HepG2 (cell line): Measurements from ENCODE around the gene TRA2B. TPM values are rescaled to one million over a fixed set of nuclear protein-coding genes. Genes with fewer than 3 reads are reported as not detected.

Experiments
- ATAC-seq: fragments of 200-7000 bp; cut with Tn5 transposase; 3 replicates; pipeline ENCODE4 v1.9.1; 2020; ENCODE audit warnings: mild to moderate bottlenecking, moderate library complexity
- BruUV-seq: library from RNA; stranded (reverse); fragments of 400-500 nt; replicated peaks from 2 replicates; lab custom pipeline; 2021; lab: Mats Ljungman, UMichigan
- CTCF ChIA-PET: fragments of 300-600 bp; formaldehyde crosslinking; extraction: SDS; loops from one replicate; lab custom pipeline; 2021; ENCODE audit warnings: low total read pairs, inconsistent platforms, low intra/inter-chr PET ratio; lab: Yijun Ruan, JAX
- POLR2A ChIA-PET: fragments of 350-600 bp; sonication (Branson Sonifier 250); formaldehyde crosslinking; loops from one replicate; lab custom pipeline; 2020; ENCODE audit warnings: antibody characterized with exemption, inconsistent platforms; lab: Yijun Ruan, JAX
- DNase-seq: peaks from one replicate; pipeline ENCODE4 v3.0.0-alpha.2; 2015; ENCODE audit warnings: low spot score
- FAIRE-seq: peaks from 3 replicates; lab custom pipeline; 2011; peaks lifted over from hg19 to GRCh38; lab: Jason Lieb, UNC
- H2AFZ ChIP-seq: one replicate; pipeline ENCODE4 v1.6.1; 2011; ENCODE audit warnings: low read length, inconsistent platforms
- H3K27ac ChIP-seq: fragments of 300-600 bp; 3 replicates; pipeline ENCODE4 v1.8.0; 2011; ENCODE audit warnings: mixed run types, mild to moderate bottlenecking, mixed read lengths, low read length, inconsistent platforms; ENCODE audit not compliant: insufficient read depth; ENCODE audit errors: extremely low read length
- H3K27me3 ChIP-seq, 2 experiments: fragments of 200-600 bp in 1 of 2; 2 replicates in 1 of 2; 3 replicates in 1 of 2; pipeline versions ENCODE4 v1.6.0 to v1.8.0; 2011; ENCODE audit warnings: low read length in 2 of 2, mild to moderate bottlenecking in 2 of 2, moderate library complexity in 2 of 2, inconsistent platforms in 1 of 2; ENCODE audit not compliant: insufficient read depth in 2 of 2, control insufficient read depth in 1 of 2
- H3K36me3 ChIP-seq, 2 experiments: fragments of 200-600 bp in 1 of 2; replicated peaks in 1 of 2; 2 replicates in 1 of 2; 3 replicates in 1 of 2; pipeline versions ENCODE4 v1.5.1 to v1.8.0; 2011; ENCODE audit warnings: low read length in 2 of 2, inconsistent platforms in 1 of 2; ENCODE audit not compliant: insufficient read depth in 2 of 2, control insufficient read depth in 1 of 2
- H3K4me1 ChIP-seq: 2 replicates; pipeline ENCODE4 v1.5.1; 2012; ENCODE audit warnings: low read length, inconsistent platforms; ENCODE audit not compliant: insufficient read depth
- H3K4me2 ChIP-seq: 2 replicates; pipeline ENCODE4 v1.6.0; 2011; ENCODE audit warnings: low read depth, low read length, inconsistent platforms
- H3K4me3 ChIP-seq, 3 experiments: fragments of 200-600 bp in 1 of 3; sonication (generic), shearing (Covaris generic) in 1 of 3; replicated peaks in 1 of 3; 2 replicates each; pipeline ENCODE4 v1.5.1; 2011 to 2016; ENCODE audit warnings: low read length in 3 of 3, inconsistent platforms in 2 of 3, low read depth in 2 of 3, mild to moderate bottlenecking in 2 of 3, control low read depth in 1 of 3, mixed read lengths in 1 of 3; ENCODE audit not compliant: insufficient read depth in 1 of 3
- H3K79me2 ChIP-seq: one replicate; pipeline ENCODE4 v1.6.1; 2011; ENCODE audit warnings: low read length, inconsistent platforms; ENCODE audit not compliant: insufficient read depth
- H3K9ac ChIP-seq: 2 replicates; pipeline ENCODE4 v1.6.0; 2011; ENCODE audit warnings: mild to moderate bottlenecking, low read depth, low read length, inconsistent platforms; ENCODE audit not compliant: insufficient read depth
- H3K9me3 ChIP-seq: 2 replicates; pipeline ENCODE4 v1.5.1; 2012; ENCODE audit warnings: mild to moderate bottlenecking, low read length
- H4K20me1 ChIP-seq: 2 replicates; pipeline ENCODE4 v1.6.0; 2011; ENCODE audit warnings: inconsistent platforms, mild to moderate bottlenecking, low read length, moderate library complexity; ENCODE audit not compliant: insufficient read depth
- ERF ChIP-seq: IDR thresholded peaks from 2 replicates; pipeline ENCODE4 v1.6.1; 2018; ENCODE audit warnings: missing biosample characterization, missing genetic modification reagents
- KDM3A ChIP-seq: IDR thresholded peaks from 2 replicates; pipeline ENCODE4 v1.6.1; 2018; ENCODE audit warnings: low read depth, missing compliant biosample characterization
- MEF2D ChIP-seq: sonication (generic); formaldehyde crosslinking; IDR thresholded peaks from 2 replicates; pipeline ENCODE4 v1.5.1; 2020; ENCODE audit warnings: mild to moderate bottlenecking, missing genetic modification reagents
- SMARCE1 ChIP-seq: fragments of 450-650 bp; IDR thresholded peaks from 2 replicates; pipeline ENCODE4 v1.6.1; 2017; ENCODE audit warnings: borderline replicate concordance
- ZNF121 ChIP-seq: sonication (generic); formaldehyde crosslinking; IDR thresholded peaks from 2 replicates; pipeline ENCODE4 v1.5.0; 2020; ENCODE audit warnings: mild to moderate bottlenecking, missing genetic modification reagents
- ZNF703 ChIP-seq: sonication (generic); formaldehyde crosslinking; IDR thresholded peaks from 2 replicates; pipeline ENCODE4 v1.5.1; 2020; ENCODE audit warnings: missing genetic modification reagents, mild to moderate bottlenecking, moderate library complexity, borderline replicate concordance
- WGBS: methylation state at CpG from one replicate; pipeline ENCODE4 v1.1.6; 2017; ENCODE audit warnings: low lambda C conversion rate; 5-methylcytosine and 5-hydroxymethylcytosine counted together
- in situ Hi-C: cut with HindIII; loops from 2 replicates; pipeline ENCODE4 v1.10.0; 2017; ENCODE audit warnings: low pct_unique_long_range_greater_than_20kb; ENCODE audit not compliant: extremely low pct_ligation_motif_present
- intact Hi-C: fragments of 100-400 bp; cut with micrococcal nuclease; formaldehyde crosslinking; loops from one replicate; pipeline ENCODE4 v1.10.0; 2022; ENCODE audit not compliant: unreplicated experiment
- polyA plus RNA-seq, 8 experiments: library from polyadenylated mRNA; depleted of rRNA in 3 of 8; stranded (reverse) in 7 of 8; unstranded in 1 of 8; fragments of >200 nt; fragmentation: Illumina TruSeq in 4 of 8; extraction: Trizol in 4 of 8; gene quantifications; 2 replicates each; pipeline versions ENCODE4 v1.2.1 to v1.2.3, GENCODE V29; 2011 to 2016; ENCODE audit warnings: low read depth in 4 of 8, missing spikeins in 1 of 8, mixed read lengths in 1 of 8; ENCODE audit not compliant: insufficient read depth in 1 of 8
- total RNA-seq, 5 experiments: library from RNA; depleted of rRNA; stranded (reverse); fragments of >200 nt; fragmentation: Illumina TruSeq; extraction: Trizol; gene quantifications; 2 replicates each; pipeline ENCODE4 v1.2.3, GENCODE V29; 2016; ENCODE audit warnings: low read depth in 1 of 5
- TF ChIP-seq, protein P1 (sequence below): sonication (generic); formaldehyde crosslinking; IDR thresholded peaks from 2 replicates; pipeline ENCODE4 v1.9.0; 2021; ENCODE audit warnings: mild to moderate bottlenecking, missing genetic modification reagents
- TF ChIP-seq, protein P2 (sequence below): sonication (generic); formaldehyde crosslinking; IDR thresholded peaks from 2 replicates; pipeline ENCODE4 v1.5.0; 2020; ENCODE audit warnings: mild to moderate bottlenecking, missing genetic modification reagents

TRA2B gene
- total and polyA plus RNA-seq, 2 of the 13 experiments (the other 11 are each of a cell fraction or from before 2014, with no cell fraction given), result 105 to 241 TPM

DNA sequence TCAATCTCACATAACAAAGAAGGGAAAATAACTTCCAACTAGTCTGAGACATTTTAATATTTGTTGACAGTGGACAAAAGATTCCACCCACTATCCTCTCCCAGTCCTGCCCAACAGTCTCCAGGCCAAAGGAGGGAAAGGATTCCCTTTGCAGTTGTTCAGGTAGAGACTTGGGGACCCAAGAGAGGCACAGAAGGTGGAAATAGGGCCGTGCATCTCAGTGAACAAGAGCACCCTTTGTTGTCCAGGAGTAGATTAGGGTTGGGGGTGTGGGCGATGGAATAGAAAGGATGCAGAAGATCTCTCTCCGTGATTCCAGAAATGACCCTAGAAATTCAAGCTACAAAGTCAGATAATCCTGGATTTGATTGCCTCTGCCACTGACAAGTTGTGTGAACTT lies 44.8 kb upstream of the TRA2B start (continued):
- TF ChIP-seq, protein P1, sequence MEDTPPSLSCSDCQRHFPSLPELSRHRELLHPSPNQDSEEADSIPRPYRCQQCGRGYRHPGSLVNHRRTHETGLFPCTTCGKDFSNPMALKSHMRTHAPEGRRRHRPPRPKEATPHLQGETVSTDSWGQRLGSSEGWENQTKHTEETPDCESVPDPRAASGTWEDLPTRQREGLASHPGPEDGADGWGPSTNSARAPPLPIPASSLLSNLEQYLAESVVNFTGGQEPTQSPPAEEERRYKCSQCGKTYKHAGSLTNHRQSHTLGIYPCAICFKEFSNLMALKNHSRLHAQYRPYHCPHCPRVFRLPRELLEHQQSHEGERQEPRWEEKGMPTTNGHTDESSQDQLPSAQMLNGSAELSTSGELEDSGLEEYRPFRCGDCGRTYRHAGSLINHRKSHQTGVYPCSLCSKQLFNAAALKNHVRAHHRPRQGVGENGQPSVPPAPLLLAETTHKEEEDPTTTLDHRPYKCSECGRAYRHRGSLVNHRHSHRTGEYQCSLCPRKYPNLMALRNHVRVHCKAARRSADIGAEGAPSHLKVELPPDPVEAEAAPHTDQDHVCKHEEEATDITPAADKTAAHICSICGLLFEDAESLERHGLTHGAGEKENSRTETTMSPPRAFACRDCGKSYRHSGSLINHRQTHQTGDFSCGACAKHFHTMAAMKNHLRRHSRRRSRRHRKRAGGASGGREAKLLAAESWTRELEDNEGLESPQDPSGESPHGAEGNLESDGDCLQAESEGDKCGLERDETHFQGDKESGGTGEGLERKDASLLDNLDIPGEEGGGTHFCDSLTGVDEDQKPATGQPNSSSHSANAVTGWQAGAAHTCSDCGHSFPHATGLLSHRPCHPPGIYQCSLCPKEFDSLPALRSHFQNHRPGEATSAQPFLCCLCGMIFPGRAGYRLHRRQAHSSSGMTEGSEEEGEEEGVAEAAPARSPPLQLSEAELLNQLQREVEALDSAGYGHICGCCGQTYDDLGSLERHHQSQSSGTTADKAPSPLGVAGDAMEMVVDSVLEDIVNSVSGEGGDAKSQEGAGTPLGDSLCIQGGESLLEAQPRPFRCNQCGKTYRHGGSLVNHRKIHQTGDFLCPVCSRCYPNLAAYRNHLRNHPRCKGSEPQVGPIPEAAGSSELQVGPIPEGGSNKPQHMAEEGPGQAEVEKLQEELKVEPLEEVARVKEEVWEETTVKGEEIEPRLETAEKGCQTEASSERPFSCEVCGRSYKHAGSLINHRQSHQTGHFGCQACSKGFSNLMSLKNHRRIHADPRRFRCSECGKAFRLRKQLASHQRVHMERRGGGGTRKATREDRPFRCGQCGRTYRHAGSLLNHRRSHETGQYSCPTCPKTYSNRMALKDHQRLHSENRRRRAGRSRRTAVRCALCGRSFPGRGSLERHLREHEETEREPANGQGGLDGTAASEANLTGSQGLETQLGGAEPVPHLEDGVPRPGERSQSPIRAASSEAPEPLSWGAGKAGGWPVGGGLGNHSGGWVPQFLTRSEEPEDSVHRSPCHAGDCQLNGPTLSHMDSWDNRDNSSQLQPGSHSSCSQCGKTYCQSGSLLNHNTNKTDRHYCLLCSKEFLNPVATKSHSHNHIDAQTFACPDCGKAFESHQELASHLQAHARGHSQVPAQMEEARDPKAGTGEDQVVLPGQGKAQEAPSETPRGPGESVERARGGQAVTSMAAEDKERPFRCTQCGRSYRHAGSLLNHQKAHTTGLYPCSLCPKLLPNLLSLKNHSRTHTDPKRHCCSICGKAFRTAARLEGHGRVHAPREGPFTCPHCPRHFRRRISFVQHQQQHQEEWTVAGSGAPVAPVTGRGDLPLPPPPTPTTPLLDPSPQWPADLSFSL (CRISPR knock-in tag), result no peak
- TF ChIP-seq SMARCE1 (no peak), MEF2D (CRISPR knock-in tag) (no peak)

DNA sequence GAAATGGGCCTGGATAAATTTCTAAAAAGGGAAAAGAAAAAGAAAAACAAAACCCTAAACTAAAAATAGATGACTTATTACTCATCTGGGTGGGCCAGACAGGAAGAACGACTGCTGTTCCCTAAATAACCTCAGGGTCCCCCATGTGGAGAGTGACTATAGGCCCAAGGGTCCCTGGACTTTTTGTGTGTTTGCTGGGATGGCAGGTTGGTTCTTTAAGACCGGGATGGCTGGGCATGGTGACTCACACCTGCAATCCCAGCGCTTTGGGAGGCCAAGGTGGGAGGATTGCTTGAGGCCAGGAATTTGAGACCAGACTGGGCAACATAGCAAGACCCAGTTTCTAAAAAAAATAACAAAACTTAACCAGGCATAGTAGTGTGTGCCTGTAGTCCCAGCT lies 43.8 kb upstream of the TRA2B start:
- TF ChIP-seq, protein P2, sequence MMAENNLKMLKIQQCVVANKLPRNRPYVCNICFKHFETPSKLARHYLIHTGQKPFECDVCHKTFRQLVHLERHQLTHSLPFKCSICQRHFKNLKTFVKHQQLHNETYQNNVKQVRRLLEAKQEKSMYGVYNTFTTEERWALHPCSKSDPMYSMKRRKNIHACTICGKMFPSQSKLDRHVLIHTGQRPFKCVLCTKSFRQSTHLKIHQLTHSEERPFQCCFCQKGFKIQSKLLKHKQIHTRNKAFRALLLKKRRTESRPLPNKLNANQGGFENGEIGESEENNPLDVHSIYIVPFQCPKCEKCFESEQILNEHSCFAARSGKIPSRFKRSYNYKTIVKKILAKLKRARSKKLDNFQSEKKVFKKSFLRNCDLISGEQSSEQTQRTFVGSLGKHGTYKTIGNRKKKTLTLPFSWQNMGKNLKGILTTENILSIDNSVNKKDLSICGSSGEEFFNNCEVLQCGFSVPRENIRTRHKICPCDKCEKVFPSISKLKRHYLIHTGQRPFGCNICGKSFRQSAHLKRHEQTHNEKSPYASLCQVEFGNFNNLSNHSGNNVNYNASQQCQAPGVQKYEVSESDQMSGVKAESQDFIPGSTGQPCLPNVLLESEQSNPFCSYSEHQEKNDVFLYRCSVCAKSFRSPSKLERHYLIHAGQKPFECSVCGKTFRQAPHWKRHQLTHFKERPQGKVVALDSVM (CRISPR knock-in tag), result peak; percentile 39; the same call in 1 of the 2 replicates
- no peak for TF ChIP-seq KDM3A (CRISPR knock-in tag)
- TF ChIP-seq ZNF121, result peak; percentile 79
- no peak for TF ChIP-seq ERF (CRISPR knock-in tag)
- no peak for TF ChIP-seq ZNF703 (CRISPR knock-in tag)
- no peak for ATAC-seq
- BruUV-seq, result no TSS peak
- no peak overlapping the region for H3K27ac ChIP-seq
- H3K9ac ChIP-seq, result no peak overlapping the region
- H4K20me1 ChIP-seq, result no peaks in the 10 kb centered on the region
- WGBS, result 28% methylated on average over 3 of the region's 3 CpGs
- no peak for FAIRE-seq
- H3K4me3 ChIP-seq, result no peak overlapping the region
- POLR2A ChIA-PET, result no interaction called here
- no peak overlapping the region for H2AFZ ChIP-seq
- CTCF ChIA-PET, result no interaction called here
- intact Hi-C loops (loop anchor here (2.0 to 10.0 kb wide), 2 partner anchors 113 to 559 kb away; no protein-coding TSS in a partner anchor), in situ Hi-C loops (loop anchor here (5.0 to 25.0 kb wide), 3 partner anchors 261 to 831 kb away; partner anchors contain the start of genes CRYGS and RFC4)
- H3K4me2 ChIP-seq, result no peak overlapping the region
- DNase-seq, result no peak
- H3K27me3 ChIP-seq, result no peaks in the 10 kb centered on the region
- H3K36me3 ChIP-seq, result no peaks in the 10 kb centered on the region
- peaks cover 36% of the 10 kb centered on the region for H3K4me1 ChIP-seq
- no peaks in the 10 kb centered on the region for H3K9me3 ChIP-seq
- no peaks in the 10 kb centered on the region for H3K79me2 ChIP-seq
